HepG2 (cell line): ENCODE measurements around the gene PIAS3. TPM values are rescaled to one million over a fixed set of nuclear protein-coding genes. Genes with fewer than 3 reads are reported as not detected.

ENCODE experiments used
- ATF3 ChIP-seq: sonication (generic); formaldehyde crosslinking; IDR thresholded peaks from 2 replicates; pipeline ENCODE4 v1.4.0; 2020; ENCODE audit warnings: missing genetic modification reagents
- ATF6 ChIP-seq: sonication (generic); formaldehyde crosslinking; conservative IDR thresholded peaks from 2 replicates; pipeline ENCODE4 v1.4.0; 2020; ENCODE audit warnings: missing genetic modification reagents
- FLYWCH1 ChIP-seq: sonication (generic); formaldehyde crosslinking; IDR thresholded peaks from 2 replicates; pipeline ENCODE4 v1.8.1; 2023; ENCODE audit warnings: mild to moderate bottlenecking, missing genetic modification reagents
- FOXA1 ChIP-seq, 2 experiments: fragments of 450-650 bp in 1 of 2; sonication (generic) in 1 of 2; formaldehyde crosslinking in 1 of 2; IDR thresholded peaks; 2 replicates each; pipeline versions ENCODE4 v1.4.0 to v1.6.1; 2016 to 2020; ENCODE audit warnings: missing genetic modification reagents in 1 of 2
- NPAS2 ChIP-seq: sonication (generic); formaldehyde crosslinking; IDR thresholded peaks from 2 replicates; pipeline ENCODE4 v1.8.0; 2022; ENCODE audit warnings: mild to moderate bottlenecking, missing genetic modification reagents, borderline replicate concordance
- NR2C2 ChIP-seq: sonication (generic); formaldehyde crosslinking; IDR thresholded peaks from 2 replicates; pipeline ENCODE4 v1.4.0; 2020; ENCODE audit warnings: missing genetic modification reagents, mild to moderate bottlenecking, moderate library complexity, borderline replicate concordance
- RERE ChIP-seq: IDR thresholded peaks from 2 replicates; pipeline ENCODE4 v1.6.1; 2016; ENCODE audit warnings: low read depth, missing genetic modification reagents, missing compliant biosample characterization
- SIX1 ChIP-seq: sonication (generic); formaldehyde crosslinking; IDR thresholded peaks from 2 replicates; pipeline ENCODE4 v1.4.0; 2020; ENCODE audit warnings: missing genetic modification reagents, borderline replicate concordance
- SRY ChIP-seq: sonication (generic); formaldehyde crosslinking; IDR thresholded peaks from 2 replicates; pipeline ENCODE4 v1.8.0; 2022; ENCODE audit warnings: mild to moderate bottlenecking, missing genetic modification reagents
- THAP11 ChIP-seq: IDR thresholded peaks from 2 replicates; pipeline ENCODE4 v1.6.1; 2016; ENCODE audit warnings: missing biosample characterization, missing genetic modification reagents
- ZBTB3 ChIP-seq: sonication (generic); formaldehyde crosslinking; IDR thresholded peaks from 2 replicates; pipeline ENCODE4 v1.4.0; 2020; ENCODE audit warnings: low read depth, mild to moderate bottlenecking, moderate library complexity, missing genetic modification reagents, borderline replicate concordance
- ZFX ChIP-seq: sonication (generic); formaldehyde crosslinking; IDR thresholded peaks from 2 replicates; pipeline ENCODE4 v1.4.0; 2020; ENCODE audit warnings: mild to moderate bottlenecking, low read depth, missing genetic modification reagents, moderate library complexity
- ZKSCAN5 ChIP-seq: sonication (generic); formaldehyde crosslinking; IDR thresholded peaks from 2 replicates; pipeline ENCODE4 v1.5.1; 2020; ENCODE audit warnings: mild to moderate bottlenecking, missing genetic modification reagents
- ZNF180 ChIP-seq: sonication (generic); formaldehyde crosslinking; IDR thresholded peaks from 2 replicates; pipeline ENCODE4 v1.4.0; 2020; ENCODE audit warnings: low read depth, missing genetic modification reagents, borderline replicate concordance
- ZNF430 ChIP-seq: sonication (generic); formaldehyde crosslinking; IDR thresholded peaks from 2 replicates; pipeline ENCODE4 v1.9.0; 2021; ENCODE audit warnings: mild to moderate bottlenecking, missing genetic modification reagents
- ZNF547 ChIP-seq: sonication (generic); formaldehyde crosslinking; IDR thresholded peaks from 2 replicates; pipeline ENCODE4 v1.5.1; 2020; ENCODE audit warnings: mild to moderate bottlenecking, missing genetic modification reagents
- ZNF614 ChIP-seq: IDR thresholded peaks from 2 replicates; pipeline ENCODE4 v1.6.1; 2018; ENCODE audit warnings: missing biosample characterization, missing genetic modification reagents, inconsistent platforms, borderline replicate concordance
- ZNF670 ChIP-seq: sonication (generic); formaldehyde crosslinking; IDR thresholded peaks from 2 replicates; pipeline ENCODE4 v1.8.0; 2022; ENCODE audit warnings: mild to moderate bottlenecking, missing genetic modification reagents, borderline replicate concordance
- ZNF709 ChIP-seq: sonication (generic); formaldehyde crosslinking; IDR thresholded peaks from 2 replicates; pipeline ENCODE4 v1.5.0; 2020; ENCODE audit warnings: mild to moderate bottlenecking, missing genetic modification reagents
- ZNF713 ChIP-seq: sonication (generic); formaldehyde crosslinking; IDR thresholded peaks from 2 replicates; pipeline ENCODE4 v1.4.0; 2020; ENCODE audit warnings: mild to moderate bottlenecking, missing genetic modification reagents
- ZSCAN22 ChIP-seq: sonication (generic); formaldehyde crosslinking; IDR thresholded peaks from 2 replicates; pipeline ENCODE4 v1.4.0; 2020; ENCODE audit warnings: mild to moderate bottlenecking, missing genetic modification reagents
- ZSCAN25 ChIP-seq: sonication (generic); formaldehyde crosslinking; IDR thresholded peaks from 2 replicates; pipeline ENCODE4 v1.8.0; 2022; ENCODE audit warnings: mild to moderate bottlenecking, missing genetic modification reagents
- polyA plus RNA-seq, 8 experiments: library from polyadenylated mRNA; depleted of rRNA in 3 of 8; stranded (reverse) in 7 of 8; unstranded in 1 of 8; fragments of >200 nt; fragmentation: Illumina TruSeq in 4 of 8; extraction: Trizol in 4 of 8; gene quantifications; 2 replicates each; pipeline versions ENCODE4 v1.2.1 to v1.2.3, GENCODE V29; 2011 to 2016; ENCODE audit warnings: low read depth in 4 of 8, missing spikeins in 1 of 8, mixed read lengths in 1 of 8; ENCODE audit not compliant: insufficient read depth in 1 of 8
- total RNA-seq, 5 experiments: library from RNA; depleted of rRNA; stranded (reverse); fragments of >200 nt; fragmentation: Illumina TruSeq; extraction: Trizol; gene quantifications; 2 replicates each; pipeline ENCODE4 v1.2.3, GENCODE V29; 2016; ENCODE audit warnings: low read depth in 1 of 5

PIAS3 gene
- total and polyA plus RNA-seq, 2 of the 13 experiments (the other 11 are each of a cell fraction or from before 2014, with no cell fraction given) = 3.7 to 8.0 TPM

- no peak for TF ChIP-seq RERE
- TF ChIP-seq ZNF713 = no peak
- TF ChIP-seq ZNF180 = no peak
- no peak for TF ChIP-seq ZSCAN25 (CRISPR knock-in tag)
- peak; percentile 43 for TF ChIP-seq ZFX (CRISPR knock-in tag)
- no peak for TF ChIP-seq FLYWCH1 (CRISPR knock-in tag)
- TF ChIP-seq NR2C2 (CRISPR knock-in tag) = no peak
- no peak for TF ChIP-seq SRY (CRISPR knock-in tag)
- TF ChIP-seq FOXA1 (IDR thresholded peaks at IDR 0.05) = no peak
- TF ChIP-seq FOXA1 (CRISPR knock-in tag; IDR thresholded peaks at IDR 0.05) = no peak
- 0 out of 2 replicates have a peak, but pooled peaks have one; percentile 25 for TF ChIP-seq SIX1 (CRISPR knock-in tag)
- no peak for TF ChIP-seq ATF3
- no peak for TF ChIP-seq NPAS2
- TF ChIP-seq ZNF614 (CRISPR knock-in tag) = 0 out of 2 replicates have a peak, but pooled peaks have one; percentile 28
- TF ChIP-seq ZNF709 (CRISPR knock-in tag) = peak; percentile 62; the same call in 1 of the 2 replicates
- TF ChIP-seq ZNF547 (CRISPR knock-in tag) = peak; percentile 57
- TF ChIP-seq ZNF670 (CRISPR knock-in tag) = no peak
- TF ChIP-seq THAP11 (CRISPR knock-in tag) = no peak; the same call in none of the 2 replicates
- no peak for TF ChIP-seq ATF6 (CRISPR knock-in tag)
- TF ChIP-seq ZSCAN22 = no peak
- TF ChIP-seq ZKSCAN5 (CRISPR knock-in tag) = 0 out of 2 replicates have a peak, but pooled peaks have one; percentile 20
- no peak for TF ChIP-seq ZBTB3 (CRISPR knock-in tag)
- peak; percentile 51; the same call in 1 of the 2 replicates for TF ChIP-seq ZNF430 (CRISPR knock-in tag)
Observed at GRCh38 chr1:145858901-145859490, at the start of gene PIAS3 (continued).
